ENCODE measurements around the gene PRTFDC1. TPM values are rescaled to one million over a fixed set of nuclear protein-coding genes. Genes with fewer than 3 reads are reported as not detected.
A peak's percentile ranks its signal among the peaks of the same experiment; 100 is the strongest.

Gene PRTFDC1, protein sequence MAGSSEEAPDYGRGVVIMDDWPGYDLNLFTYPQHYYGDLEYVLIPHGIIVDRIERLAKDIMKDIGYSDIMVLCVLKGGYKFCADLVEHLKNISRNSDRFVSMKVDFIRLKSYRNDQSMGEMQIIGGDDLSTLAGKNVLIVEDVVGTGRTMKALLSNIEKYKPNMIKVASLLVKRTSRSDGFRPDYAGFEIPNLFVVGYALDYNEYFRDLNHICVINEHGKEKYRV
- 10 to 100 TPM in 1 of 9 donors, 1 to 10 TPM in 8; 1.9 to 13.1 (median 4.6) TPM for total RNA-seq
- 1 to 10 TPM; 3.3 to 5.2 TPM for polyA plus RNA-seq
- long read RNA-seq, donor 1, partial matches to known transcripts, result 0 of 2 reads
- long read RNA-seq, donor 1, other reads (novel, unspliced or antisense), result 1 of 2 reads
- long read RNA-seq, donor 2, partial matches to known transcripts, result 1 of 3 reads
- long read RNA-seq, donor 2, other reads (novel, unspliced or antisense), result 1 of 3 reads
- long read RNA-seq, donor 3, result 0 reads

GRCh38 chr10:24952143-24952706 is at the start of gene PRTFDC1:
Gene PRTFDC1 (minus strand): TSS chr10:24952606. CDS start chr10:24952575, 31 bp downstream.
- Histone ChIP-seq H3K9me3 (no peaks in the 10 kb centered on the region), H3K4me3 (peak within 1 kb of the TSS; percentile 47 to 73 (median 64)), H3K27me3 (no peaks in the 10 kb centered on the region), H3K4me1 (peaks cover 0 to 34% (median 16%) of the 10 kb centered on the region in 12 donors), H3K27ac (peak within 1 kb of the TSS; percentile 21 to 86 (median 79)), H3K36me3 (no peaks in the 10 kb centered on the region)
- peak; percentile 43 to 82 (median 61) for DNase-seq
- TF ChIP-seq CTCF (IDR thresholded peaks at IDR 0.05), result peak in 1 of 12 donors; percentile 18
- no peak for TF ChIP-seq POLR2A (IDR thresholded peaks at IDR 0.05)
- ATAC-seq, result peak; percentile 22 to 61 (median 46)
- WGBS, 4 donors, result 2 to 4% (median 3%) methylated on average over 20 to 56 of the region's 56 CpGs
- intact Hi-C loops (cut with DNase I), result loop anchor here in 7 of 10 donors (2.0 to 10.0 kb wide), 6 partner anchors 225 to 310 kb away; partner anchors contain the start of gene ARHGAP21 (in 5 of the 7)

- H3K4me1 ChIP-seq, result no peaks in the 10 kb centered on the region
- peaks cover 0 to 27% (median 0%) of the 10 kb centered on the region in 12 donors for H3K9me3 ChIP-seq
- no peaks in the 10 kb centered on the region for H3K36me3 ChIP-seq
- intact Hi-C loops (cut with DNase I), result loop anchor here in 3 of 10 donors (10.0 kb wide), 1 partner anchor 353 kb away; no protein-coding TSS in a partner anchor
- H3K4me3 ChIP-seq, result no peak overlapping the region
- no peak for DNase-seq
- no peak overlapping the region for H3K27ac ChIP-seq
- no peaks in the 10 kb centered on the region for H3K27me3 ChIP-seq
- 82 to 87% (median 84%) methylated on average over 3 of the region's 3 CpGs for WGBS, 4 donors
- no peak for TF ChIP-seq POLR2A (IDR thresholded peaks at IDR 0.05)
- no peak for TF ChIP-seq CTCF (IDR thresholded peaks at IDR 0.05)
- ATAC-seq, result no peak
Observed at GRCh38 chr10:24998044-24998443, 45.6 kb upstream of the PRTFDC1 start.

DNA sequence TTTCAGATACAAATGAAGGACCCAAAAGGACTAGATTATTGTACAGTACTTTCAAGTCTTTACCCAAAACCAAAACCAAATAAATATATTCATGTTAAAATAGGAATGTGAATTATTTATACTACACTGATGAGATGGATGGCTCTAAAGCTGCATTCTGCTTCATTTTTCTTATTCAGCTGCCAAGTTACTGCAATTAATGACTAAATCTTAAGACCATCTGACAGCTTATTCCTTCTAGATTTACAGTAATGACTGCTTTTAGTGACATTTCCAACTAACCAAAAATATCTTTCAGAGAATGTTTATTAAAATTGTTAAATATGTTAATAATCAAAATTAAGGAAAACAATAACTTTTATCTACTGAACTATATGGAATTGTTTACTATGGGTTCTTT is 42.7 kb upstream of the PRTFDC1 start:
- intact Hi-C loops (cut with DNase I), result loop anchor here in 3 of 10 donors (10.0 kb wide), 1 partner anchor 350 kb away; no protein-coding TSS in a partner anchor
- H3K27ac ChIP-seq, result no peak overlapping the region
- H3K27me3 ChIP-seq, result no peaks in the 10 kb centered on the region
- DNase-seq (no peak), ATAC-seq (no peak)
- no peak for TF ChIP-seq CTCF (IDR thresholded peaks at IDR 0.05)
- no peaks in the 10 kb centered on the region for H3K36me3 ChIP-seq
- no peaks in the 10 kb centered on the region for H3K4me1 ChIP-seq
- H3K9me3 ChIP-seq, result peaks cover 0 to 9% (median 0%) of the 10 kb centered on the region in 12 donors
- H3K4me3 ChIP-seq, result no peak overlapping the region

Measured in heart left ventricle (tissue), 16 donors.